Measurements from ENCODE around the gene PLK5. TPM values are rescaled to one million over a fixed set of nuclear protein-coding genes. Genes with fewer than 3 reads are reported as not detected.

The PLK5 gene
- total RNA-seq, 1 experiment from 2014 or later, result not detected

GRCh38 chr19:1510442-1510806 is 13.5 kb upstream of the PLK5 start:
- CTCF ChIA-PET, result no interaction called here
- no peaks in the 10 kb centered on the region for H3K9me3 ChIP-seq (ENCODE audit: low read depth, low read length, poor library complexity, severe bottlenecking)
- DNase-seq (ENCODE audit: low spot score), result no peak
- H3K36me3 ChIP-seq (ENCODE audit: insufficient read depth, low read length, poor library complexity, severe bottlenecking), result no peaks in the 10 kb centered on the region
- no peak overlapping the region for H3K27ac ChIP-seq (ENCODE audit: low read depth, low read length, poor library complexity, severe bottlenecking)
- H3K4me3 ChIP-seq (ENCODE audit: low read depth, low read length, poor library complexity, severe bottlenecking), result no peak overlapping the region
- no peaks in the 10 kb centered on the region for H3K27me3 ChIP-seq (replicated peaks; ENCODE audit: insufficient read depth, low read depth, low read length, poor library complexity)
- peaks cover 12% of the 10 kb centered on the region for H3K4me1 ChIP-seq (ENCODE audit: insufficient read depth, low read length, poor library complexity, severe bottlenecking)
- intact Hi-C loops (cut with micrococcal nuclease; ENCODE audit: unreplicated experiment), result no loop called here
- BruUV-seq (replicated peaks), result no TSS peak
- TF ChIP-seq CTCF (conservative IDR thresholded peaks at IDR 0.05; ENCODE audit: low read depth, low read length) (no peak), EZH2 (IDR thresholded peaks at IDR 0.05; ENCODE audit: borderline replicate concordance, low read depth, low read length, poor library complexity, severe bottlenecking) (no peak)
- POLR2A ChIA-PET (ENCODE audit: low non-redundant PET), result no interaction called here

- BruUV-seq (replicated peaks), result no TSS peak
- Histone ChIP-seq H3K4me1 (ENCODE audit: insufficient read depth, low read length, poor library complexity, severe bottlenecking) (peaks cover 12% of the 10 kb centered on the region), H3K36me3 (ENCODE audit: insufficient read depth, low read length, poor library complexity, severe bottlenecking) (no peaks in the 10 kb centered on the region), H3K27ac (ENCODE audit: low read depth, low read length, poor library complexity, severe bottlenecking) (no peak overlapping the region), H3K27me3 (replicated peaks; ENCODE audit: insufficient read depth, low read depth, low read length, poor library complexity) (no peaks in the 10 kb centered on the region), H3K4me3 (ENCODE audit: low read depth, low read length, poor library complexity, severe bottlenecking) (no peak overlapping the region), H3K9me3 (ENCODE audit: low read depth, low read length, poor library complexity, severe bottlenecking) (no peaks in the 10 kb centered on the region)
- no peak for TF ChIP-seq EZH2 (IDR thresholded peaks at IDR 0.05; ENCODE audit: borderline replicate concordance, low read depth, low read length, poor library complexity, severe bottlenecking)
- no peak for TF ChIP-seq CTCF (conservative IDR thresholded peaks at IDR 0.05; ENCODE audit: low read depth, low read length)
- CTCF ChIA-PET, result no interaction called here
- intact Hi-C loops (cut with micrococcal nuclease; ENCODE audit: unreplicated experiment), result no loop called here
- POLR2A ChIA-PET (ENCODE audit: low non-redundant PET), result no interaction called here
- no peak for DNase-seq (ENCODE audit: low spot score)
These were observed 13.1 kb upstream of the PLK5 start for GRCh38 chr19:1510807-1511206.

GRCh38 chr19:1511318-1512317 is 12.3 kb upstream of the PLK5 start:
- CTCF ChIA-PET, result no interaction called here
- H3K4me1 ChIP-seq (ENCODE audit: insufficient read depth, low read length, poor library complexity, severe bottlenecking), result peaks cover 12% of the 10 kb centered on the region
- no peaks in the 10 kb centered on the region for H3K36me3 ChIP-seq (ENCODE audit: insufficient read depth, low read length, poor library complexity, severe bottlenecking)
- intact Hi-C loops (cut with micrococcal nuclease; ENCODE audit: unreplicated experiment), result no loop called here
- no peak overlapping the region for H3K27ac ChIP-seq (ENCODE audit: low read depth, low read length, poor library complexity, severe bottlenecking)
- no peaks in the 10 kb centered on the region for H3K27me3 ChIP-seq (replicated peaks; ENCODE audit: insufficient read depth, low read depth, low read length, poor library complexity)
- no peak for TF ChIP-seq EZH2 (IDR thresholded peaks at IDR 0.05; ENCODE audit: borderline replicate concordance, low read depth, low read length, poor library complexity, severe bottlenecking)
- TF ChIP-seq CTCF (conservative IDR thresholded peaks at IDR 0.05; ENCODE audit: low read depth, low read length), result no peak
- DNase-seq (ENCODE audit: low spot score), result no peak
- no TSS peak for BruUV-seq (replicated peaks)
- POLR2A ChIA-PET (ENCODE audit: low non-redundant PET), result no interaction called here
- H3K4me3 ChIP-seq (ENCODE audit: low read depth, low read length, poor library complexity, severe bottlenecking), result no peak overlapping the region
- no peaks in the 10 kb centered on the region for H3K9me3 ChIP-seq (ENCODE audit: low read depth, low read length, poor library complexity, severe bottlenecking)

All from A673 (cell line).